ENCODE results near the gene EXOC6B.

GRCh38 chr2:72136331-72136730 is 689.5 kb downstream of the EXOC6B start:
- TF ChIP-seq CTCF (IDR thresholded peaks at IDR 0.05) (no peak), ZNF512 (CRISPR knock-in tag; IDR thresholded peaks at IDR 0.05; ENCODE audit: borderline replicate concordance) (no peak), PRDM15 (CRISPR knock-in tag; IDR thresholded peaks at IDR 0.05) (no peak), ZNF416 (CRISPR knock-in tag; IDR thresholded peaks at IDR 0.05) (no peak), USF2 (CRISPR knock-in tag; IDR thresholded peaks at IDR 0.05) (no peak), PRRX2 (CRISPR knock-in tag; IDR thresholded peaks at IDR 0.05) (no peak), ETV6 (CRISPR knock-in tag; IDR thresholded peaks at IDR 0.05) (no peak), TCF7 (CRISPR knock-in tag; IDR thresholded peaks at IDR 0.05; ENCODE audit: low read depth) (no peak)
